GM18867 (cell line): ENCODE data around the gene FBXL7.

Source experiments
- ATAC-seq: cut with Tn5 transposase; IDR thresholded peaks from one replicate; pipeline ENCODE4 v1.9.1; 2021; ENCODE audit warnings: mild to moderate bottlenecking, moderate library complexity; ENCODE audit not compliant: unreplicated experiment

The FBXL7 gene

DNA sequence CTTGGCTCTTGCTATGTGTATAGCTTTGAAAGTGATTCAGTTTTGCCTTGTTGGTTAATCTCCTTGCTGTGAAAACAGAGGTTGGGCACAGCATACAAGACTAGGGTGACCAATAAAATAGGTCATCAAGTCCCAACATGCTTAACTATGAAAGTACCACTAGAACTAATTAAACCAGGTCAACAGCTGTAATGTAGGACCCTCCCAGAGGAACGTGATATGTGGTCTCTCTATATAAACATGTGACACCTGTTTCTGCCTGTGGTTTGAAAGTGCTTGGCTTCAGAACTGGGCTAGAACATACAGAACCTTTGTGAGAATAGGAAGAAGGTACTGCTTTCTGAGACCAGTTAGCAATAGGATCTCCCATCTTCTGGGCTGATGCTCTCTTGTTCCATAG lies 297.1 kb downstream of the FBXL7 start:
- ATAC-seq = no peak

GRCh38 chr5:15798006-15798405 lies 298.0 kb downstream of the FBXL7 start:
- ATAC-seq = no peak

DNA sequence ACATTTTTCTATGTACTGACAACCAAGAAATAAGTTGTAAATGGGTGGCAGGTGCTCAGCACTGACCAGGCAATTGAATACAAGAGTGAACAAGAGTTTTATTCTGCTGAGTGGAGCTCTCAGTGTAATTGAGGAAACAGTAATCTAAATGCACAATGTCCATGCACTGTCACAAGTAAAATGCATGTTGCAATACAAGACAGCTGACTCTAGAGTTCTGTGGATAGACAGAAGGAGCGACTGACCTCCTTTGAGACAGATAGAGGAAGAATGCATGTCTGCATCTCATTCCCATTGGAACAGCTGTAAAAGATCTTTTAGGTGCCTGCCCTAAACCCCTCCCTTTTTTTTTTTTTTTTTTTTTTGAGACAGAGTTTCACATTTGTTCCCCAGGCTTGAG lies 299.0 kb downstream of the FBXL7 start:
- no peak for ATAC-seq

- ATAC-seq = no peak
Measured at GRCh38 chr5:15799612-15800011, 299.6 kb downstream of the FBXL7 start.

DNA sequence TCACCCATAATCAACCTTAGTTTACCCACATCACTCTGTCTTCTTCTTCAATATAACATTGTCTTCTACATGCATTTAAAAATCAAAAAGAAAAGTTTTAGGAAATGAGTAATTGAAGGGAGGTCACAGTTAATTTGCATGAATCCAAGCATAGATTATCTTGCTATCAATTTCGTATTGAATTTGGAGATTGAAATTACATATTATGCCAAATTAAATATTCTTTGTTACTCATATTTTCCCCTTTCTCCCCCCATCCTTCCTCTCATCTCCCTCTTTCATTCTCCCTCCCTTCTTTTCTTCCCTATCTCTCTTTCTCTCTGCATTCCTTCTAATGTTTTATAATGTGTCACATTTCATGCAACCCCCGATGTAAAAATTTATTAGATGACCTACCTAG lies 303.3 kb downstream of the FBXL7 start:
- ATAC-seq = no peak

DNA sequence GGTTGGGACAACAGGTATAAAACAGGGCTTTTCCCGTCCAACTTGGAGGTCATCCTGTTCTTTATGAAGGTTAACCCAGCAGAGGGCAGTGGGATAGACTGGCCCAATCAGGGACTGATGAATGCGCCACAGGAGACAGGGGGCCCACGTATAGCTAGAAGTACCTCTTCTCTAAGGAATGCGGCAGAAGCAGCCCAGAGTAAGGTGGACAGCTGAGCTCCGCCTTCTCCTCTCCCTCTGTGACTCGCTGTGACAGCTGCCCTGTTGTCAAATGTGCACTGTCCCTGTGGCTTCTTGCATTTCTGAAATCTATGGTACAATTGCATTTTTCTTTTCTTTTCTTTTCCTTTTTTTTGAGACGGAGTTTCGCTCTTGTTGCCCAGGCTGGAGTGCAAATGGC lies 306.6 kb downstream of the FBXL7 start:
- ATAC-seq = no peak

GRCh38 chr5:15807248-15807647 lies 307.3 kb downstream of the FBXL7 start:
- ATAC-seq = no peak

- no peak for ATAC-seq
Measured at GRCh38 chr5:15807871-15808270, 307.9 kb downstream of the FBXL7 start.

DNA sequence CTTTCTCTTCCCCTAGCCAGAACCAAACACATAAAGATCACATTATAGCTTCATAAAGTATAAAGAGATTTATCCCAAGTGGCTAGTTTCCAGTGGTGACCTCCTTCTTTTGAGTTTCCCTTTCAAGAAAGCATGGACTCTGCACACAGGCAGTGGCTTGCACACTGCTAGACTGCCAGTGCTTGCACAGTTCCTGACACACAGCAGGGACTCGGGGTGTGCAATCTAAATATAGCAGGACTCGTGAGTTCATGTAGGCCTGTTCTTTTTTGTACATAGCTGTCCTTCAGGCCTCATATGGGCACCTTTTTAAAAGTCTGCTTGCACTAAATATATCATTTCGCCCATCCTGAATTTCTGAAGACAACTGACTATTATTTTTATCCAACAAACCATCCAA lies 308.6 kb downstream of the FBXL7 start:
- no peak for ATAC-seq

GRCh38 chr5:15819617-15820016 lies 319.6 kb downstream of the FBXL7 start:
- no peak for ATAC-seq

DNA sequence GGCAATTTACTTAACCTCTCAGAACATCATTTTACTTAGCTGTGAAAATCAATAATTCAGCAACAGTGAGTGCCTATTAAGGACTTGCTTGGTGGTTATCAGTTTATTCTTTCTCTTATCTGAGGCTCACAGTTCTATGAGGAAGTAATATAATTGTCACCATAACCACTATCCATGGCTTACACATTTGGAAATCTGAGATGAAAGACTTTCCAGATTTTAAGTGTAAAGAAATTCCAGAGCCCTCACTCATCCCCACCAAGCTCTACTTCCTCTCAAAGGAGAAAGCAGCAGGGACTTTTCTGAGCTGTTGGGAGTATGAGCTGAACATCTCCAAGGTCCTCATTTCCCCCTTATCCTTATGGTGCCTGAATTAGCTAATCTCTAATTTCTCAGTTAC lies 321.5 kb downstream of the FBXL7 start:
- ATAC-seq = no peak

DNA sequence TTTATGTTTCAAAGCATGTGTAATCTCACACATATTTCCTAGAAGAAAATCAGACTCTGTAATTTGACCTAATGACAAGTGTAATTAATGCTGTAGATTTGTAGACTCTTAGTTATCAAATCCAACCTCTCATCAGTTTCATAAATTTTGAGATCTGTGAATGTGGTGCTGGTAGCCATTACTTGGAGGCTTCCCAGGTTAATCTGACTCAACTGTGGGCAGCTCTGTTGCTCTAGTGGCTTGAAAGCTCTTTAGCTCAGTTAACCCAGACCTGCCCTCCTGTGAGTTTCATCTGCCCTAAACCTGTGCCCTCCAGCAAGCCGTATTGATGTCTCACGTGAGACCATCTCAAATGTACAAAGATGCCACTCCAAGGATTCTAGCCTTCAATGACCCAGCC lies 323.4 kb downstream of the FBXL7 start:
- ATAC-seq = no peak

DNA sequence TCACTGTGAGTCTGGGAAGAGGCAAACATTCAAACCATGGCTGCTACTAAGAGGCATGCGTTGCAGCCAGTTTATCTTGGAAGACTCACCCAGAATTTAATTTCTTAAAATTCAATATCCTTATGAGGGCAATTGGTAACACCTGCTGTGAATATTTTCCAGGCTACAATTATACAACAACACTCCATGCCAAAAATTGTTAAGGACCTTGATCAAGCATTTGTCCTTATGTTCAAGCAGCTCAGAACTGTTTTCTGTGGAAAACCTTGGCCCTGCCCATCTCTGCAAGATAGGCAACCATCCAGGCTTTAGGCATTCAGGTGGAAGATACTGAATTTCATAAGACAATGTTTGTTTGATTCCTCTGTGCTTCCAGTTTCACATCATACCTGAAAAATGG lies 327.8 kb downstream of the FBXL7 start:
- ATAC-seq = no peak

GRCh38 chr5:15831408-15831807 lies 331.4 kb downstream of the FBXL7 start:
- ATAC-seq = no peak

- ATAC-seq = no peak
Measured at GRCh38 chr5:15833365-15833764, 333.4 kb downstream of the FBXL7 start.

GRCh38 chr5:15834596-15835245 lies 334.7 kb downstream of the FBXL7 start:
- no peak for ATAC-seq

GRCh38 chr5:15835514-15835913 lies 335.5 kb downstream of the FBXL7 start:
- ATAC-seq = no peak

DNA sequence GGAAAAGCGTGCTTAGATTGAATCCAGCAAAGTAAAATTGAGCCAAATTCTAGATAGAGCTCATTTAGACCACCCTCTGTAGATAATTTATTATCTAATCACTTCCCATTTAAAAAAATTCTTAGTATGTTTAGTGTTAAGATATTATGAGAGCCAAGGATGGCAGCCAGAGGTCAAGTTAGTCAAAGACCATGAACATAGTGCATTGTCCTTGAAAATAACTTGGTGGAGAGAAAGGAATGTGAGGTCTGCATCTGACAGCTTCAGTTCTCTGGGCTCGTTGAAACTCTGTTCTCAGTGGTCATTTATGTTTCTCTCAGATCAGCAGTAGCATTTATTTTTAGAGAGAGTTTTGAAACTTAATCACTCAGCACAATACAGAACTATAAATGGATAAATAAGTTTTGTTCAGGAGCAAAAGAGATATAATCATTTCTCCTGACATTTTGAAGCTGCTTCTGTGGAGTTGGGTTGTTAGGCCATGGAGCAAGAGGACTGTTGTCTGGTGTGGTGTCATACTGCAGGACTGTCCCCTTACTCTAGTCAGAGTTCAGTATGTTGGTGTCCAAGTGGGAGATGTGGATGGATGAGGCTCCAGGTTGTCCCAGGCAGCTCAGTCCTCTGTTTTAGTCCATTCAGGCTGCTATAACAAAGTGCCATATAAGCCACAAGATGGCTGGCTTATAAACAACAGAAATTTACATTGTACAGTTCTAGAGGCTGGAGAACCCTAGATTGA lies 337.7 kb downstream of the FBXL7 start:
- ATAC-seq = no peak

DNA sequence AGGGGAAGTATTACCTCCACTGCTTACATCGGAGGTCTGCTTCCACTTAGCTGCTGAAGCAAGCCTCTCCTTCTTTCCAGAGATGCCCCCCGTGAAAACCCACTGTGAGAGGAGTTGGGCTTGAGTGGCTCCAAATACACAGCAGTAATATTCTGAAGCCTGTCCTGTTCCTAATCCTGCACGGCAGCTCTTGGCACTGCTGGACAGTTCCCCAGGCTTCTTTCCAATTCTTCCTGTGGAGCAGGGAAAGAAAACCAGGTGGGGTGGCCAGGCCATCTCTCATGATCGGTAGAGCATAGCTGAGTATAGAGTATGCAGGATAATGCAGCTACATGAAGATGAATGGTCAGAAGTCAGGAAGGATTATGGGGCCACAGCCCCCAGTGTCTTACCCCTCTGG lies 344.3 kb downstream of the FBXL7 start:
- no peak for ATAC-seq

DNA sequence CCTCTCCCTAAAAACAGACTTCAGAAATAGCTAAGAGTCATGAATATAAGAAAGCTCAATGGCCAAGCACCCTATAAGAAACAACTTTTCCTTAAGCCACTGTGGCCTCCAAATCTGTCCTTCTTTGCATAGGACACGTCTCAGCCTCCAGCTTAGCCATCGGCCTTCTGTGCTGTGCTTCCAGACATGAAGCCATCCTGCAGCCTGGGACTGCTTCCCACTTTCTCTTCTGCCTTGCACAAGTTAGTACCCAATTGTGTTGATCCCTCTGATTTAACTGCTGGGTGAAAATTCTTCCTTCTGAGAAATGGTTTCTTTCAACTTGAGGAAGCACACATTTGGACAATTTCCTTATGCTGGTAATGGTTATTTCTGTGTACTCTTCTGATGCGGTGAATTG lies 344.9 kb downstream of the FBXL7 start:
- no peak for ATAC-seq

- ATAC-seq = no peak
Measured at GRCh38 chr5:15850536-15850935, 350.6 kb downstream of the FBXL7 start.

DNA sequence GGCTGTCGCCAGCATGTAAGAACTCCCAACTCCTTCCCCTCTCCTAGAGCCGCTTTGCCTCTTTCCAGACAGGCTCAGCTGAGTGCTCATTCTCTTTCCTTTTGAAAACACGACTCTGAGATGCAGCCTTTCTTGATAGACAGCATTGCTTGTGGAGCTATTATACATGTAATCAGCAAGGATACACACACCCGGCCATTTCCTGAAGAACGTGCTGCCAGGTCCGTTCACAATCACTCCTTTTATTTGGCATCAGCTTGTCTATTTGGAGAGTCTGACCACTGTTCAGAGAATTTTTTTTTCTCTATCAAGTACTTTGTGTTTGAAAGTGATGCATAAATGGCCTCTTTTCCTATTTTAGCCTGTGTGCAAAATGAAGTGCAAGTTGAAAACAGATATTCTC lies 351.0 kb downstream of the FBXL7 start:
- no peak for ATAC-seq

- no peak for ATAC-seq
Measured at GRCh38 chr5:15852217-15852616, 352.2 kb downstream of the FBXL7 start.
